Osteoblast (primary cell): Measurements from ENCODE around the gene UGT1A7. TPM values are rescaled to one million over a fixed set of nuclear protein-coding genes. Genes with fewer than 3 reads are reported as not detected.
A peak's percentile ranks its signal among the peaks of the same experiment; 100 is the strongest.

Source experiments
- DNase-seq: peaks from one replicate; pipeline ENCODE4 v3.0.0; 2011; ENCODE audit warnings: low spot score, mixed read lengths; ENCODE audit not compliant: insufficient read length; ENCODE audit errors: missing footprints
- H2AFZ ChIP-seq: 2 replicates; pipeline ENCODE4 v1.6.0; 2011; ENCODE audit warnings: mild to moderate bottlenecking, low read length
- H3K27ac ChIP-seq: 2 replicates; pipeline ENCODE4 v1.5.1; 2011; ENCODE audit warnings: mild to moderate bottlenecking, low read depth, low read length, moderate library complexity
- H3K27me3 ChIP-seq: 2 replicates; pipeline ENCODE4 v1.6.0; 2012; ENCODE audit warnings: mild to moderate bottlenecking, control low read depth, inconsistent platforms, low read length, moderate library complexity; ENCODE audit not compliant: insufficient read depth
- H3K36me3 ChIP-seq: 2 replicates; pipeline ENCODE4 v1.5.1; 2011; ENCODE audit warnings: mild to moderate bottlenecking, low read length, control low read depth, moderate library complexity; ENCODE audit not compliant: insufficient read depth
- H3K4me1 ChIP-seq: 2 replicates; pipeline ENCODE4 v1.5.1; 2011; ENCODE audit warnings: mild to moderate bottlenecking, low read length, control low read depth, moderate library complexity; ENCODE audit not compliant: insufficient read depth
- H3K4me2 ChIP-seq: 2 replicates; pipeline ENCODE4 v1.6.0; 2011; ENCODE audit warnings: mild to moderate bottlenecking, low read length; ENCODE audit not compliant: insufficient read depth
- H3K4me3 ChIP-seq: fragments of 200-600 bp; sonication (generic); 3 replicates; pipeline ENCODE4 v1.5.1; 2012; ENCODE audit warnings: mild to moderate bottlenecking, low read length, inconsistent platforms; ENCODE audit not compliant: insufficient read depth
- H3K79me2 ChIP-seq: 2 replicates; pipeline ENCODE4 v1.6.0; 2012; ENCODE audit warnings: mild to moderate bottlenecking, low read length, control low read depth, inconsistent platforms; ENCODE audit not compliant: insufficient read depth
- H3K9me3 ChIP-seq: 2 replicates; pipeline ENCODE4 v1.5.1; 2011; ENCODE audit warnings: low read depth, low read length, control low read depth
- H4K20me1 ChIP-seq: 2 replicates; pipeline ENCODE4 v1.6.0; 2012; ENCODE audit warnings: mild to moderate bottlenecking, low read length, control low read depth; ENCODE audit not compliant: insufficient read depth
- CTCF ChIP-seq: IDR thresholded peaks from 2 replicates; pipeline ENCODE4 v1.5.1; 2011; ENCODE audit warnings: mild to moderate bottlenecking, low read depth, low read length, moderate library complexity; ENCODE audit errors: extremely low read depth
- total RNA-seq: library from RNA; depleted of rRNA; stranded (reverse); fragments of >200 nt; gene quantifications from 2 replicates; pipeline ENCODE4 v1.2.3, GENCODE V29; 2012

UGT1A7 gene
- total RNA-seq, 1 donor = not detected

- no peak overlapping the region for H3K4me2 ChIP-seq
- H3K27ac ChIP-seq = no peak overlapping the region
- DNase-seq = peak; percentile 36
- H3K9me3 ChIP-seq = no peaks in the 10 kb centered on the region
- H2AFZ ChIP-seq = no peak overlapping the region
- no peak for TF ChIP-seq CTCF
- no peaks in the 10 kb centered on the region for H4K20me1 ChIP-seq
- H3K36me3 ChIP-seq = no peaks in the 10 kb centered on the region
- no peaks in the 10 kb centered on the region for H3K4me1 ChIP-seq
- H3K79me2 ChIP-seq = no peaks in the 10 kb centered on the region
- no peak overlapping the region for H3K4me3 ChIP-seq
- H3K27me3 ChIP-seq = peaks cover 6% of the 10 kb centered on the region
Measured at GRCh38 chr2:233799716-233800115, 118.0 kb downstream of the UGT1A7 start.

DNA sequence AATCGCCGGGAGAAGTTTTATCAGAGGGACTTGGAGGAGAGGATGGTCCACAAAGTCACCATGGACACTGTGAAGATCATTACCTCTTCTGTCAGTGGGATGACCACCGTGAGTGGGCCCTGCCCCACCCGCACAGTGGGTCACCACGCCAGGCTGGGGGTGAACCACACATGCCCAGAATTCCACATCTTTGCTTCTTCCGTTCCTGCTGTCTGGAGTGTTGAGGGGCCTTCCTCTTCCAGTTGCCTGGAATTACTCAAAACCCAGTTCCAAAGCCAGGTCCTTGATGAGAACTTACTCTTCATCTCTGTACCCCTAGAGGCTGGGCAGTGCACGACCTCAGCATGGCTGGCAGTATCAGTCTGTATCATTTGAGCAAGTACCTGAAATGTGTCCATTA, 118.5 kb downstream of the UGT1A7 start:
- Histone ChIP-seq H3K27me3 (peaks cover 10% of the 10 kb centered on the region), H3K4me1 (no peaks in the 10 kb centered on the region), H4K20me1 (no peaks in the 10 kb centered on the region), H3K4me2 (no peak overlapping the region), H2AFZ (no peak overlapping the region), H3K4me3 (no peak overlapping the region), H3K79me2 (no peaks in the 10 kb centered on the region), H3K9me3 (no peaks in the 10 kb centered on the region), H3K27ac (no peak overlapping the region), H3K36me3 (no peaks in the 10 kb centered on the region)
- TF ChIP-seq CTCF = no peak
- DNase-seq = peak; percentile 58

- Histone ChIP-seq H3K36me3 (no peaks in the 10 kb centered on the region), H3K4me3 (no peak overlapping the region), H3K79me2 (no peaks in the 10 kb centered on the region), H4K20me1 (no peaks in the 10 kb centered on the region), H3K27ac (no peak overlapping the region), H2AFZ (no peak overlapping the region), H3K4me1 (no peaks in the 10 kb centered on the region), H3K27me3 (peaks cover 16% of the 10 kb centered on the region), H3K9me3 (no peaks in the 10 kb centered on the region), H3K4me2 (no peak overlapping the region)
- peak; percentile 62 for DNase-seq
- no peak for TF ChIP-seq CTCF
Measured at GRCh38 chr2:233801357-233802131, 119.8 kb downstream of the UGT1A7 start.

- H3K27ac ChIP-seq = no peak overlapping the region
- DNase-seq = no peak
- H3K4me3 ChIP-seq = no peak overlapping the region
- H4K20me1 ChIP-seq = no peaks in the 10 kb centered on the region
- no peaks in the 10 kb centered on the region for H3K9me3 ChIP-seq
- no peak overlapping the region for H2AFZ ChIP-seq
- no peak for TF ChIP-seq CTCF
- H3K79me2 ChIP-seq = no peaks in the 10 kb centered on the region
- H3K27me3 ChIP-seq = peaks cover 18% of the 10 kb centered on the region
- no peak overlapping the region for H3K4me2 ChIP-seq
- H3K36me3 ChIP-seq = no peaks in the 10 kb centered on the region
- no peaks in the 10 kb centered on the region for H3K4me1 ChIP-seq
Measured at GRCh38 chr2:233802132-233802815, 120.6 kb downstream of the UGT1A7 start.
